Progenitor cell of endocrine pancreas (in vitro differentiated cells): ENCODE measurements around the gene DECR2. TPM values are rescaled to one million over a fixed set of nuclear protein-coding genes. Genes with fewer than 3 reads are reported as not detected.

ENCODE experiments used
- DNase-seq: peaks from one replicate; pipeline ENCODE4 v3.0.0; 2021; ENCODE audit warnings: low spot score; ENCODE audit not compliant: unreplicated experiment
- H3K27ac Mint-ChIP-seq: 2 replicates; pipeline ENCODE4 v1.8.0; 2021; ENCODE audit warnings: mild to moderate bottlenecking, moderate library complexity, mixed read lengths
- H3K27me3 Mint-ChIP-seq: 2 replicates; pipeline ENCODE4 v1.8.0; 2021; ENCODE audit warnings: mixed read lengths
- H3K36me3 Mint-ChIP-seq: 2 replicates; pipeline ENCODE4 v1.8.0; 2022; ENCODE audit warnings: mixed read lengths; ENCODE audit not compliant: insufficient read depth
- H3K4me1 Mint-ChIP-seq: 2 replicates; pipeline ENCODE4 v1.8.0; 2021; ENCODE audit warnings: low read depth, mixed read lengths
- H3K4me3 Mint-ChIP-seq: 2 replicates; pipeline ENCODE4 v1.8.0; 2021; ENCODE audit warnings: low read depth, mild to moderate bottlenecking, moderate library complexity, mixed read lengths
- H3K9me3 Mint-ChIP-seq: 2 replicates; pipeline ENCODE4 v1.8.0; 2021; ENCODE audit warnings: low read depth, mixed read lengths
- total RNA-seq: library from RNA; stranded (reverse); gene quantifications from 2 replicates; pipeline ENCODE4 v1.2.1, GENCODE V29; 2021
- TF ChIP-seq, protein P1 (sequence below): fragments of 200-600 bp; sonication (generic); IDR thresholded peaks from one replicate; pipeline ENCODE4 v1.5.0; 2021; ENCODE audit warnings: antibody characterized with exemption, mild to moderate bottlenecking; ENCODE audit not compliant: unreplicated experiment

The DECR2 gene
- total RNA-seq, 1 donor from 2014 or later = 39.4 TPM

DNA sequence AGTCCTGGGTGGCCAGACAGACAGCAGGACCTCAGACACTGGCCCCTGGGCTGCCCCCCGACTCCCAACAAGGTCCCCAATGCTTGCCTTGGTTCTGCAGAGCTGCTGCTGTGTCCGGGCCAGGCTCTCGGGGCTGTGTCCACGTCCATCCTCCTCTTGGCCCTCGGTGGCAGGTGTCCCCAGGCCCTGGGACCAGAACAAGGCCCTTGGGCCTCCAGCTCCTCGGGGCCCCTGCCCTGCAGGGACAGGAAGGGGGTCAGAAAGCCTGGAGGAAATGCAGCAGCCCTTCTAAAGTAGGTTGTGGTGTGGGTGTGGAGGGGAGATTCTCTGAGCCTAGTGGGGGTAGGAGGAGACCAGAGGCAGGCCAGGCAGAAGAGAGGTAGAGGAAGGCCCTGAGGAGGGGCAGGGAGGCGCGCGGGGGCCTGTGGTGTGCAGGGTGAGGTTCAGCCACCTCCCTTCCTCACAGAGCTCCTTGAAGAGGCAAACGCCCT lies 46.7 kb upstream of the DECR2 start:
- no peaks in the 10 kb centered on the region for H3K4me1 Mint-ChIP-seq
- peaks cover 1% of the 10 kb centered on the region for H3K36me3 Mint-ChIP-seq
- H3K4me3 Mint-ChIP-seq = no peak overlapping the region
- no peaks in the 10 kb centered on the region for H3K27me3 Mint-ChIP-seq
- H3K27ac Mint-ChIP-seq = no peak overlapping the region
- H3K9me3 Mint-ChIP-seq = no peaks in the 10 kb centered on the region
- TF ChIP-seq, protein P1, sequence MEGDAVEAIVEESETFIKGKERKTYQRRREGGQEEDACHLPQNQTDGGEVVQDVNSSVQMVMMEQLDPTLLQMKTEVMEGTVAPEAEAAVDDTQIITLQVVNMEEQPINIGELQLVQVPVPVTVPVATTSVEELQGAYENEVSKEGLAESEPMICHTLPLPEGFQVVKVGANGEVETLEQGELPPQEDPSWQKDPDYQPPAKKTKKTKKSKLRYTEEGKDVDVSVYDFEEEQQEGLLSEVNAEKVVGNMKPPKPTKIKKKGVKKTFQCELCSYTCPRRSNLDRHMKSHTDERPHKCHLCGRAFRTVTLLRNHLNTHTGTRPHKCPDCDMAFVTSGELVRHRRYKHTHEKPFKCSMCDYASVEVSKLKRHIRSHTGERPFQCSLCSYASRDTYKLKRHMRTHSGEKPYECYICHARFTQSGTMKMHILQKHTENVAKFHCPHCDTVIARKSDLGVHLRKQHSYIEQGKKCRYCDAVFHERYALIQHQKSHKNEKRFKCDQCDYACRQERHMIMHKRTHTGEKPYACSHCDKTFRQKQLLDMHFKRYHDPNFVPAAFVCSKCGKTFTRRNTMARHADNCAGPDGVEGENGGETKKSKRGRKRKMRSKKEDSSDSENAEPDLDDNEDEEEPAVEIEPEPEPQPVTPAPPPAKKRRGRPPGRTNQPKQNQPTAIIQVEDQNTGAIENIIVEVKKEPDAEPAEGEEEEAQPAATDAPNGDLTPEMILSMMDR = no peak
- DNase-seq = no peak

DNA sequence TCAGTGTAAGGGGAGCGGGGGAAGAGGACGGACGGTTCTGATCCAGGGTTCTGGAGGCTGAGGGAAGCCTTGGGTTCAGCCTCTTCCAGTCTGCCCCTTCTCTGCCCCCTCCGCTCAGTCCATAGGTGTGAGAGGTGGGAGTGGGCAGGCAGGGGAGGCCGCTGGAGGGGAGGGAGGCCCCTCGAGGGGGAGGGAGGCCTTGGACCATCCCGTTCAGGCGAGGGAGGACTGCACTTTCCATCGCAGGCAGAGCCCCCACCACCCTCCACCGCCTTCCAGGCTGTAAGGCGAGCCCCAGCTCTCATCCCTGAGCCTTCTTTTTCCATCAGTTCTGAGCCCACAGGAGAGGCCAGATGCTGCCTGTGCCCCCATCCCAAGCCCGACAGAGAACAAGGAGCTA lies 44.9 kb upstream of the DECR2 start:
- Mint-ChIP-seq H3K4me1 (no peaks in the 10 kb centered on the region), H3K27ac (no peak overlapping the region), H3K9me3 (no peaks in the 10 kb centered on the region), H3K4me3 (no peak overlapping the region), H3K36me3 (no peaks in the 10 kb centered on the region), H3K27me3 (no peaks in the 10 kb centered on the region)
- TF ChIP-seq, protein P1 = no peak
- DNase-seq = no peak

DNA sequence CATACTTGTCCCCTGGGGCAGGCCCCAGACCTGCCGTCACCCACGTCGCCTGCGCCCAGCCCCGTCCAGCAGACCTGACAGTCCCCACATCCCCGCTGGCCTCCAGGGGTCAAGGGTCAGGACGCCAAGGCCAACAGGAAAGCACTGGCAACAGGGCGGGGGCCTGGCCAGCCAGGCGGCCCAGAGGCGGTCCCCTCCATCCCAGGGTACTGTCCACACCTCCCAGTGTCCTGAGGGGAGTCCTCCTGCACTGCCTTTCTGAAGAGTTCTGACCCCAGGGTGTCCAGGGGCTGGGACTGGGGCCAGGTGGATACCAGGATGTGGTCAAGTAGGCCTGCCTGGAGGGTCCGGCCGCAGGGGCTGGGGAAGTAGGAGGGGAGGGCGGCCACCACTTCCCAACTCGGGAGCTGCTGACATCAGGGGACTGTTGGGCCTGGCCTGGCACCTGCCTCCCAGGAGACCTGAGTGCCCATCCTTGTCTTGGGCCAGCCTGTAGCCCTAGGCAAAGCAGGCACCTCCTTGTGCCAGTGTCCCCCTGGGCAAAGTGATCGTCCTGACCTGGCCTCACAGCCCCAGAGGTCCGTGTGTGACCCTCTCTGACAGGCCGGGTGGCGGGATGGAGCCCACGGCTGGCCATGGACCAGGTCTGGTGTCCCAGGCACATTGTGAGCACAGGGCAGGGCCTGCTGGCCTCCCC lies 42.5 kb upstream of the DECR2 start:
- Mint-ChIP-seq H3K27me3 (peaks cover 4% of the 10 kb centered on the region), H3K9me3 (no peaks in the 10 kb centered on the region), H3K4me1 (no peaks in the 10 kb centered on the region), H3K4me3 (no peak overlapping the region), H3K36me3 (no peaks in the 10 kb centered on the region), H3K27ac (no peak overlapping the region)
- DNase-seq = no peak
- TF ChIP-seq, protein P1 = no peak

DNA sequence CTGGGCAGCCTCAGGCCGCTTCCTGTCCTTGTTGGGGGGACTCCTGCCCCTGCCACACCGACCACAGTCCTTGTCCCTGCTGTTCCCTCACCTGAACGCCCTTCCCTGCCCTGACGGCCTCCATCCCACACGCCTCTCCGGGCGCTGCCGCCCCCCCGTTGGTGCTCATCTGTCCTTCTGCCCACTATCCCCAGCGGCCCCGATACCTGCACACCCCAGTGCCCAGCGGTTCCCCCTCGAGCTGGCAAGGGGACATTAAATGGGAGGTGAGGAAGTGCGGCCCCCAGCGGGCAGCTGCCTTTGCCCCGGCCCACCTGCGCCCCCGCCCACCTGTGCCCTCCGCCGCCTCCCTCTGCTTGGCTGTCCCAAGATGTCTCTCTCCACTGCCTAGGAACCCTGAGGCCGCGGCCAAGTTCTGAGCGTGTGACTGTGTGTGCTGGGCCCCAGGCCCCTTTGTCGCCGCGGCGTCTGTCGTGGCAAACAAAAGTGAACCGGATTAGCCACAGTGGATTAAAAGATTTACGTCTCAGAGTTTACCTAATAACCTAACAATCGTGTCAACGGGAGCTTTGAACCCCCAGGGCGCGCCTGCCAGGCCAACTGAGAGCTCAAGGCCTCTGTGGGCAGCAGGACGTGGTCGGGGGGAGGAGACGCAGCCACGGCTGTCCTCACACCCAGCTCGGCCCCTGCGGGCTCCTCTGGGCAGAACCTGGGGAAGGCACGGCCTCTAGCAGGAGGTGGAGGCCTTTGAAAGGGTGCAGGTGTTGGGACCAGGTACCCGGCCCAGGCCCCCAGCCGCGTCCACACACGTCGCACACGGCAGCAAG lies 41.6 kb upstream of the DECR2 start:
- H3K4me1 Mint-ChIP-seq = no peaks in the 10 kb centered on the region
- DNase-seq = no peak
- no peak overlapping the region for H3K4me3 Mint-ChIP-seq
- H3K9me3 Mint-ChIP-seq = no peaks in the 10 kb centered on the region
- H3K27me3 Mint-ChIP-seq = peaks cover 4% of the 10 kb centered on the region
- H3K27ac Mint-ChIP-seq = no peak overlapping the region
- no peaks in the 10 kb centered on the region for H3K36me3 Mint-ChIP-seq
- TF ChIP-seq, protein P1 = no peak

DNA sequence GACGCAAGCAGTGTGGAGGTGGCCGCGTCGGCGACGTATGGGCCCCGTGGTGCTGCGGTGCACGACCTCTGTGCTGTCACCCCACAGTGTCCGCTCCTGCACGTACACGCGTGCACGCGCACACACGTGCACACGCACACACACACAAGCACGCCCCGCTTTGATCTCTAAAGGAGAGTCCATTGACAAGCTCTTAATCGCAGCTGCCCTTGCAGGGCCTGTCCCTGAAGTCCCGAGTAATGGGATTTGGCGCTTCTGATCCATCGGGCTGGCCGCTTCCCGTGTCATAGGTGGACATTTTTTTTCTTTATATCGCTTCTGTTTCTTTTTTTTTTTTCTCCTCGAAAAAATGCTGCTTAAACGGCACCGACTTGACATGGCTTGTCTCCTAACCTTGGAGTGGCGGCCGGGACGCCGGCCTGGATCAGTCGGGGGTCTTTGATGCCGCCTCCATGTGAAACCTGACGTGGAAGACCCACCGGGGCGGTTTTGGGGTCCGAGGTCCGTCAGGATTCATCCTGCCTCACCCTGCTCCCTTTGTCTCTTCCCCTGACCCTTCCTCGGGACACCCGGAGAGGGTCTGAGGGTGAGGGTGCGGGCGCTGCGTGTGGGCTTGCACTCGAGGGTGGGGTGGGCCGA lies 40.9 kb upstream of the DECR2 start:
- TF ChIP-seq, protein P1 = no peak
- Mint-ChIP-seq H3K27me3 (peaks cover 4% of the 10 kb centered on the region), H3K36me3 (no peaks in the 10 kb centered on the region), H3K9me3 (no peaks in the 10 kb centered on the region), H3K4me1 (no peaks in the 10 kb centered on the region), H3K27ac (no peak overlapping the region), H3K4me3 (no peak overlapping the region)
- DNase-seq = no peak
